Stomach (tissue), 4 donors: ENCODE measurements around the gene ARSA.

Experiments
- CTCF ChIP-seq, 7 experiments: fragments of 450-650 bp in 4 of 7; fragments of 200-600 bp in 3 of 7; sonication (generic) in 3 of 7; IDR thresholded peaks; one replicate each; pipeline ENCODE4 v1.5.1; 2016 to 2019; ENCODE audit warnings: antibody characterized with exemption in 7 of 7, control low read depth in 2 of 7, mild to moderate bottlenecking in 1 of 7
- POLR2A ChIP-seq, 4 donors: fragments of 450-650 bp; IDR thresholded peaks; one replicate each; pipeline ENCODE4 v1.6.1; 2016; ENCODE audit warnings: antibody characterized with exemption in 4 of 4, control low read depth in 2 of 4, mild to moderate bottlenecking in 1 of 4, moderate library complexity in 1 of 4

- TF ChIP-seq POLR2A (IDR thresholded peaks at IDR 0.05) = no peak
- no peak for TF ChIP-seq CTCF (IDR thresholded peaks at IDR 0.05)
These were observed 20.9 kb downstream of the ARSA start for GRCh38 chr22:50606946-50607658.
